Adrenal gland (tissue), 5 donors: Measurements from ENCODE around the gene SH3D19.

Source experiments
- POLR2A ChIP-seq, 2 donors: fragments of 450-650 bp; IDR thresholded peaks; one replicate each; pipeline ENCODE4 v1.6.1; 2017; ENCODE audit warnings: antibody characterized with exemption in 2 of 2, mild to moderate bottlenecking in 2 of 2, moderate library complexity in 1 of 2
- TF ChIP-seq, protein P1 (sequence below), 6 experiments: fragments of 450-650 bp in 4 of 6; fragments of 200-600 bp in 2 of 6; sonication (generic) in 1 of 6; IDR thresholded peaks; 1 replicate in 5 of 6; 2 replicates in 1 of 6; pipeline versions ENCODE4 v1.5.1 to v1.8.0; 2016 to 2021; ENCODE audit warnings: antibody characterized with exemption in 6 of 6, mild to moderate bottlenecking in 2 of 6, moderate library complexity in 1 of 6
- donor health status: DM: no; HTN: no; CAD: no.

DNA sequence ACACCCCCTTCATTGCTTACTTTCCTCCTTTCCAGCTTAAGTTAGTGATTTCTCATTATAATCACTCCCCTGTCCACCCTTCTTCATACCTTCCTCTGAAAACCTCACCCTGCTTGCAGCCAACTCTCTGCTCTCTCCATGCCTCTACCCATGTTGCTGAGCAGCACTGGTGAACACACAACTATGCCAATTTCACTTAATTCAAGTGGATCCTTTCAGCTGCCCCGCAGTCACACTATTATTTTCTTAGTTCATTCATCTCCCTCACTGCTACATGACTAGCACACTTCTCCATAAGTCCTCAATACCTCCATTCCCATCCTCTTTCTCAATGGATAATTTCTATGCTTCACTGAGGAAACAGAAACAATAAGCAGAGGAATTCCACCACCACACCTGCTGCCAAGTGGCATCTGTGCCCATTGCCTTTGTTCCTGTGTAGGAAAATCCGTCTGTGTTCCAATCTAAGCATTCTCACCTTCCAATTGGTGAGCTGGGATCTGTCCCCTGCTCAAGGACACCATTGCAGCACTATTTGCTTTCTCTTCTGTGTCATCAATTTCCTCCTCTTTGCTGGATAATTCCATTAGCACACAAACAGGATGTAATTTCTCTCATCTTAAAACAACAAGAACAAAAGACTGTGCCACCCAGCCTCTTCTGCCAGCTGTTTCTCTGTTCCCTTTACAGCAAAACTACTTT, 73.7 kb downstream of the SH3D19 start:
- TF ChIP-seq, protein P1, sequence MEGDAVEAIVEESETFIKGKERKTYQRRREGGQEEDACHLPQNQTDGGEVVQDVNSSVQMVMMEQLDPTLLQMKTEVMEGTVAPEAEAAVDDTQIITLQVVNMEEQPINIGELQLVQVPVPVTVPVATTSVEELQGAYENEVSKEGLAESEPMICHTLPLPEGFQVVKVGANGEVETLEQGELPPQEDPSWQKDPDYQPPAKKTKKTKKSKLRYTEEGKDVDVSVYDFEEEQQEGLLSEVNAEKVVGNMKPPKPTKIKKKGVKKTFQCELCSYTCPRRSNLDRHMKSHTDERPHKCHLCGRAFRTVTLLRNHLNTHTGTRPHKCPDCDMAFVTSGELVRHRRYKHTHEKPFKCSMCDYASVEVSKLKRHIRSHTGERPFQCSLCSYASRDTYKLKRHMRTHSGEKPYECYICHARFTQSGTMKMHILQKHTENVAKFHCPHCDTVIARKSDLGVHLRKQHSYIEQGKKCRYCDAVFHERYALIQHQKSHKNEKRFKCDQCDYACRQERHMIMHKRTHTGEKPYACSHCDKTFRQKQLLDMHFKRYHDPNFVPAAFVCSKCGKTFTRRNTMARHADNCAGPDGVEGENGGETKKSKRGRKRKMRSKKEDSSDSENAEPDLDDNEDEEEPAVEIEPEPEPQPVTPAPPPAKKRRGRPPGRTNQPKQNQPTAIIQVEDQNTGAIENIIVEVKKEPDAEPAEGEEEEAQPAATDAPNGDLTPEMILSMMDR (IDR thresholded peaks at IDR 0.05), result no peak
- no peak for TF ChIP-seq POLR2A (IDR thresholded peaks at IDR 0.05)
